ENCODE measurements around the gene CADM1. TPM values are rescaled to one million over a fixed set of nuclear protein-coding genes. Genes with fewer than 3 reads are reported as not detected.

The CADM1 gene
- total and polyA plus RNA-seq, 2 experiments from 2014 or later = 16.5 to 18.0 TPM

- Mint-ChIP-seq H3K36me3 (ENCODE audit: low read depth) (no peaks in the 10 kb centered on the region), H3K9me3 (no peaks in the 10 kb centered on the region)
These were observed 44.7 kb downstream of the CADM1 start for GRCh38 chr11:115459563-115459962.

GRCh38 chr11:115458877-115459276, 45.3 kb downstream of the CADM1 start:
- H3K27ac ChIP-seq (ENCODE audit: low read depth) = no peak overlapping the region
- Mint-ChIP-seq H3K36me3 (ENCODE audit: low read depth) (no peaks in the 10 kb centered on the region), H3K4me1 (peaks cover 52% of the 10 kb centered on the region), H3K27ac (no peak overlapping the region), H3K27me3 (ENCODE audit: insufficient read depth, low read depth, poor library complexity) (no peaks in the 10 kb centered on the region), H3K9me3 (no peaks in the 10 kb centered on the region), H3K4me3 (no peak overlapping the region)
- no peak overlapping the region for H3K4me3 ChIP-seq
- TF ChIP-seq ZNF114 (CRISPR knock-in tag; IDR thresholded peaks at IDR 0.05) (no peak), EZH2 (IDR thresholded peaks at IDR 0.05; ENCODE audit: low read depth, unreplicated experiment) (no peak), REST (IDR thresholded peaks at IDR 0.05; ENCODE audit: unreplicated experiment) (no peak), NANOG (IDR thresholded peaks at IDR 0.05; ENCODE audit: borderline replicate concordance) (no peak)
- H3K27me3 ChIP-seq (ENCODE audit: insufficient read depth) = no peaks in the 10 kb centered on the region
- DNase-seq (ENCODE audit: low spot score) (no peak), ATAC-seq (no peak)
- no peaks in the 10 kb centered on the region for H3K9me2 ChIP-seq (ENCODE audit: insufficient read depth)
- H2AFZ ChIP-seq = no peak overlapping the region
- no peaks in the 10 kb centered on the region for H3F3A ChIP-seq (replicated peaks; ENCODE audit: low read depth)
- H3K79me2 ChIP-seq (replicated peaks; ENCODE audit: insufficient read depth) = no peaks in the 10 kb centered on the region
- H3K4me1 ChIP-seq (ENCODE audit: insufficient read depth) = peaks cover 58% of the 10 kb centered on the region
- no peaks in the 10 kb centered on the region for H4K20me1 ChIP-seq (replicated peaks; ENCODE audit: insufficient read depth)
- H3K36me3 ChIP-seq (ENCODE audit: insufficient read depth) = no peaks in the 10 kb centered on the region
- no peak overlapping the region for H3K4me2 ChIP-seq

More at GRCh38 chr11:115459563-115459962, 44.7 kb downstream of the CADM1 start:
- peaks cover 56% of the 10 kb centered on the region for H3K4me1 ChIP-seq (ENCODE audit: insufficient read depth)
- H3K27ac ChIP-seq (ENCODE audit: low read depth) = no peak overlapping the region
- no peaks in the 10 kb centered on the region for H3K9me2 ChIP-seq (ENCODE audit: insufficient read depth)
- TF ChIP-seq STAT1 (IDR thresholded peaks at IDR 0.05; ENCODE audit: unreplicated experiment) (no peak), ETS1 (IDR thresholded peaks at IDR 0.05) (no peak), EZH2 (IDR thresholded peaks at IDR 0.05; ENCODE audit: low read depth, unreplicated experiment) (no peak), POLR2AphosphoS5 (IDR thresholded peaks at IDR 0.05; ENCODE audit: low read depth) (no peak), NANOG (IDR thresholded peaks at IDR 0.05; ENCODE audit: borderline replicate concordance) (no peak)
- ATAC-seq (no peak), DNase-seq (ENCODE audit: low spot score) (no peak)
- H3K79me2 ChIP-seq (replicated peaks; ENCODE audit: insufficient read depth) = no peaks in the 10 kb centered on the region
- Mint-ChIP-seq H3K27ac (no peak overlapping the region), H3K4me1 (peaks cover 53% of the 10 kb centered on the region), H3K27me3 (ENCODE audit: insufficient read depth, low read depth, poor library complexity) (no peaks in the 10 kb centered on the region), H3K4me3 (no peak overlapping the region)
- no peaks in the 10 kb centered on the region for H4K20me1 ChIP-seq (replicated peaks; ENCODE audit: insufficient read depth)
- no peak overlapping the region for H3K4me3 ChIP-seq
- no peaks in the 10 kb centered on the region for H3F3A ChIP-seq (replicated peaks; ENCODE audit: low read depth)
- H3K4me2 ChIP-seq = 0 out of 2 replicates have a peak overlapping the region, but pooled peaks have one; percentile 19
- no peak overlapping the region for H2AFZ ChIP-seq
- H3K27me3 ChIP-seq (ENCODE audit: insufficient read depth) = no peaks in the 10 kb centered on the region
- no peaks in the 10 kb centered on the region for H3K36me3 ChIP-seq (ENCODE audit: insufficient read depth)
